Esophagus squamous epithelium (tissue), 5 donors: ENCODE results near the gene GGCX. TPM values are rescaled to one million over a fixed set of nuclear protein-coding genes. Genes with fewer than 3 reads are reported as not detected.

ENCODE experiments used
- DNase-seq: peaks from one replicate; lab custom pipeline; 2025; lab: John Stamatoyannopoulos, UW
- H3K27ac ChIP-seq, 4 donors: fragments of 200-600 bp; sonication (generic); one replicate each; pipeline ENCODE4 v1.5.1; 2016 to 2019; ENCODE audit warnings: mild to moderate bottlenecking in 1 of 4
- H3K27me3 ChIP-seq, 4 donors: fragments of 200-600 bp; sonication (generic); 1 replicate in 3 of 4; 2 replicates in 1 of 4; pipeline versions ENCODE4 v1.5.1 to v1.6.0; 2017 to 2021; ENCODE audit warnings: antibody characterized with exemption in 1 of 4
- H3K36me3 ChIP-seq, 3 donors: fragments of 200-600 bp; sonication (generic); one replicate each; pipeline ENCODE4 v1.5.1; 2016 to 2019
- H3K4me1 ChIP-seq, 3 donors: fragments of 200-600 bp; sonication (generic); one replicate each; pipeline ENCODE4 v1.5.1; 2017 to 2019
- H3K4me3 ChIP-seq, 4 donors: fragments of 200-600 bp; sonication (generic); 1 replicate in 3 of 4; 2 replicates in 1 of 4; pipeline ENCODE4 v1.5.1; 2016 to 2019; ENCODE audit warnings: mild to moderate bottlenecking in 2 of 4, moderate library complexity in 1 of 4
- H3K9me3 ChIP-seq, 3 donors: fragments of 200-600 bp; sonication (generic); one replicate each; pipeline ENCODE4 v1.5.1; 2016 to 2019
- CTCF ChIP-seq, 6 experiments: fragments of 450-650 bp in 4 of 6; fragments of 200-600 bp in 2 of 6; sonication (generic) in 2 of 6; IDR thresholded peaks; one replicate each; pipeline ENCODE4 v1.5.1; 2016 to 2019; ENCODE audit warnings: antibody characterized with exemption in 6 of 6, mild to moderate bottlenecking in 4 of 6, moderate library complexity in 4 of 6
- POLR2A ChIP-seq, 4 donors: fragments of 450-650 bp; IDR thresholded peaks; one replicate each; pipeline ENCODE4 v1.6.1; 2017; ENCODE audit warnings: antibody characterized with exemption in 4 of 4, mild to moderate bottlenecking in 4 of 4, moderate library complexity in 3 of 4
- WGBS, 2 donors: methylation state at CpG; one replicate each; pipeline ENCODE4 v1.1.5; 2018; 5-methylcytosine and 5-hydroxymethylcytosine counted together
- intact Hi-C: fragments of 100-400 bp; cut with DNase I; formaldehyde crosslinking; loops from one replicate; pipeline ENCODE4 v1.15.0; 2022
- total RNA-seq, 4 donors: library from RNA; depleted of rRNA; stranded (reverse); fragments of >200 nt; gene quantifications; one replicate each; pipeline ENCODE4 v1.1.0, GENCODE V29; 2016
- donor health status: DM: yes; HTN: yes; CAD: no.

GGCX gene
- total RNA-seq: 10 to 100 TPM; 19.7 to 27.5 (median 23.3) TPM

- 6 to 10% methylated on average over 12 to 31 of the region's 64 CpGs for WGBS, 2 donors
- no peaks in the 10 kb centered on the region for H3K9me3 ChIP-seq
- H3K27ac ChIP-seq: peak within 1 kb of the TSS; percentile 83 to 91 (median 90)
- H3K27me3 ChIP-seq: no peaks in the 10 kb centered on the region
- peak; percentile 70 for DNase-seq
- peaks cover 5 to 29% (median 8%) of the 10 kb centered on the region in 3 donors for H3K36me3 ChIP-seq
- H3K4me1 ChIP-seq: peaks cover 16 to 29% (median 16%) of the 10 kb centered on the region in 3 donors
- H3K4me3 ChIP-seq: peak within 1 kb of the TSS; percentile 57 to 91 (median 78)
- intact Hi-C loops: no loop called here
- TF ChIP-seq CTCF (IDR thresholded peaks at IDR 0.05) (peak in 4 of 6 experiments; percentile 22 to 75 (median 58)), POLR2A (IDR thresholded peaks at IDR 0.05) (peak in 2 of 4 donors; percentile 63 to 87)
Observed at GRCh38 chr2:85561280-85562212, at the start of gene GGCX. Gene GGCX, minus strand, starts transcription at chr2:85561493. Its CDS starts 65 bp downstream, at chr2:85561428.

- intact Hi-C loops: no loop called here
- peak overlapping the region in 3 of 4 donors; percentile 33 to 39 (median 34) for H3K27ac ChIP-seq
- WGBS, 2 donors: 77 to 85% methylated on average over 9 of the region's 9 CpGs
- no peaks in the 10 kb centered on the region for H3K27me3 ChIP-seq
- H3K4me3 ChIP-seq: no peak overlapping the region
- H3K4me1 ChIP-seq: peaks cover 24 to 91% (median 42%) of the 10 kb centered on the region in 3 donors
- no peaks in the 10 kb centered on the region for H3K9me3 ChIP-seq
- peaks cover 0 to 37% (median 6%) of the 10 kb centered on the region in 3 donors for H3K36me3 ChIP-seq
- no peak for DNase-seq
- no peak for TF ChIP-seq POLR2A (IDR thresholded peaks at IDR 0.05)
- TF ChIP-seq CTCF (IDR thresholded peaks at IDR 0.05): no peak
Observed at GRCh38 chr2:85607268-85608215, 46.2 kb upstream of the GGCX start.

- no peak overlapping the region for H3K4me3 ChIP-seq
- DNase-seq: no peak
- H3K27ac ChIP-seq: peak overlapping the region; percentile 11 to 70 (median 60)
- TF ChIP-seq CTCF (IDR thresholded peaks at IDR 0.05) (no peak), POLR2A (IDR thresholded peaks at IDR 0.05) (no peak)
- peaks cover 0 to 37% (median 6%) of the 10 kb centered on the region in 3 donors for H3K36me3 ChIP-seq
- intact Hi-C loops: no loop called here
- no peaks in the 10 kb centered on the region for H3K27me3 ChIP-seq
- H3K4me1 ChIP-seq: peaks cover 28 to 92% (median 44%) of the 10 kb centered on the region in 3 donors
- 66 to 76% methylated on average over 7 of the region's 7 CpGs for WGBS, 2 donors
- no peaks in the 10 kb centered on the region for H3K9me3 ChIP-seq
Observed at GRCh38 chr2:85606116-85606455, 44.8 kb upstream of the GGCX start.

- Histone ChIP-seq H3K36me3 (peaks cover 0 to 40% (median 6%) of the 10 kb centered on the region in 3 donors), H3K27ac (peak overlapping the region; percentile 3 to 70 (median 60)), H3K4me3 (no peak overlapping the region), H3K27me3 (no peaks in the 10 kb centered on the region), H3K4me1 (peaks cover 28 to 92% (median 42%) of the 10 kb centered on the region in 3 donors), H3K9me3 (no peaks in the 10 kb centered on the region)
- WGBS, 2 donors: 33 to 43% methylated on average over 4 of the region's 4 CpGs
- DNase-seq: no peak
- intact Hi-C loops: no loop called here
- no peak for TF ChIP-seq CTCF (IDR thresholded peaks at IDR 0.05)
- TF ChIP-seq POLR2A (IDR thresholded peaks at IDR 0.05): no peak
Observed at GRCh38 chr2:85605406-85606115, 44.3 kb upstream of the GGCX start.
